ENCODE measurements around the gene USP47. TPM values are rescaled to one million over a fixed set of nuclear protein-coding genes. Genes with fewer than 3 reads are reported as not detected.

USP47 gene
- total RNA-seq, 1 experiment from 2014 or later: 39.2 TPM

GRCh38 chr11:11965192-11965591 lies 123.4 kb downstream of the USP47 start:
- Histone ChIP-seq H3K4me3 (ENCODE audit: low read depth in 2 of 2, low read length in 2 of 2) (no peak overlapping the region), H3K4me1 (ENCODE audit: control insufficient read depth, insufficient read depth, low read length) (no peaks in the 10 kb centered on the region; the same call in 1 of the 2 replicates), H3K27ac (ENCODE audit: low read length) (no peak overlapping the region), H3K36me3 (ENCODE audit: control insufficient read depth, insufficient read depth, low read length) (no peaks in the 10 kb centered on the region), H3K27me3 (ENCODE audit: control insufficient read depth, insufficient read depth, low read length) (no peaks in the 10 kb centered on the region), H3K9me3 (ENCODE audit: control insufficient read depth, insufficient read depth, low read depth, low read length) (no peaks in the 10 kb centered on the region)
- ChIA-PET POLR2A (no interaction called here), CTCF (interaction anchor here (0.9 to 2.8 kb wide), 2 partner anchors 12 to 13 kb away, joined by 3 to 14 read pairs; no protein-coding TSS in a partner anchor)
- no TSS peak for BruUV-seq (replicated peaks)
- no peak for ATAC-seq
- TF ChIP-seq REST (IDR thresholded peaks at IDR 0.05; ENCODE audit: insufficient read depth in 1 of 2, low read depth in 2 of 2, low read length in 1 of 2) (no peak), POLR2AphosphoS5 (IDR thresholded peaks at IDR 0.05; ENCODE audit: low read depth, low read length) (no peak), CTCF (IDR thresholded peaks at IDR 0.05) (no peak), TCF7L2 (IDR thresholded peaks at IDR 0.05; ENCODE audit: low read depth, low read length) (no peak), SIN3A (IDR thresholded peaks at IDR 0.05; ENCODE audit: borderline replicate concordance, insufficient read depth, low read depth, low read length) (no peak)
- DNase-seq (ENCODE audit: low read depth, low spot score): no peak
- in situ Hi-C loops (cut with HindIII; ENCODE audit: low pct_unique_long_range_greater_than_20kb, low sequenced_read_pairs) (no loop called here), intact Hi-C loops (cut with micrococcal nuclease; ENCODE audit: unreplicated experiment) (no loop called here)

GRCh38 chr11:11965656-11966353 lies 124.0 kb downstream of the USP47 start:
- Histone ChIP-seq H3K27ac (ENCODE audit: low read length) (no peak overlapping the region), H3K27me3 (ENCODE audit: control insufficient read depth, insufficient read depth, low read length) (no peaks in the 10 kb centered on the region), H3K4me1 (ENCODE audit: control insufficient read depth, insufficient read depth, low read length) (no peaks in the 10 kb centered on the region; the same call in 1 of the 2 replicates), H3K4me3 (ENCODE audit: low read depth in 2 of 2, low read length in 2 of 2) (no peak overlapping the region), H3K9me3 (ENCODE audit: control insufficient read depth, insufficient read depth, low read depth, low read length) (no peaks in the 10 kb centered on the region), H3K36me3 (ENCODE audit: control insufficient read depth, insufficient read depth, low read length) (no peaks in the 10 kb centered on the region)
- no peak for DNase-seq (ENCODE audit: low read depth, low spot score)
- ChIA-PET CTCF (interaction anchor here (0.9 to 2.8 kb wide), 2 partner anchors 11 to 13 kb away, joined by 3 to 14 read pairs; no protein-coding TSS in a partner anchor), POLR2A (no interaction called here)
- ATAC-seq: no peak
- TF ChIP-seq SIN3A (IDR thresholded peaks at IDR 0.05; ENCODE audit: borderline replicate concordance, insufficient read depth, low read depth, low read length): no peak
- no peak for TF ChIP-seq TCF7L2 (IDR thresholded peaks at IDR 0.05; ENCODE audit: low read depth, low read length)
- TF ChIP-seq REST (IDR thresholded peaks at IDR 0.05; ENCODE audit: insufficient read depth in 1 of 2, low read depth in 2 of 2, low read length in 1 of 2): no peak
- no peak for TF ChIP-seq CTCF (IDR thresholded peaks at IDR 0.05)
- TF ChIP-seq POLR2AphosphoS5 (IDR thresholded peaks at IDR 0.05; ENCODE audit: low read depth, low read length): no peak
- intact Hi-C loops (cut with micrococcal nuclease; ENCODE audit: unreplicated experiment): no loop called here
- in situ Hi-C loops (cut with HindIII; ENCODE audit: low pct_unique_long_range_greater_than_20kb, low sequenced_read_pairs): no loop called here
- BruUV-seq (replicated peaks): no TSS peak

All from Panc1 (cell line).